GM23338 (cell line): ENCODE results near the gene DGCR6L. TPM values are rescaled to one million over a fixed set of nuclear protein-coding genes. Genes with fewer than 3 reads are reported as not detected.

Experiments used
- ATAC-seq: fragments of 200-7000 bp; cut with Tn5 transposase; 3 replicates; pipeline ENCODE4 v1.9.1; 2020
- DNase-seq: peaks from one replicate; pipeline ENCODE4 v3.0.0-alpha.2; 2015; ENCODE audit warnings: low spot score
- H2AFZ ChIP-seq: fragments of 200-600 bp; sonication (generic); 2 replicates; pipeline ENCODE4 v1.8.0; 2016; ENCODE audit warnings: antibody characterized with exemption, mild to moderate bottlenecking, moderate library complexity
- H3F3A ChIP-seq: fragments of 200-600 bp; sonication (generic); replicated peaks from 2 replicates; pipeline ENCODE4 v1.8.0; 2017; ENCODE audit warnings: antibody characterized with exemption, mixed run types, low read depth
- H3K27ac ChIP-seq: fragments of 200-600 bp; sonication (generic); 2 replicates; pipeline ENCODE4 v1.6.1; 2016; ENCODE audit warnings: low read depth
- H3K27me3 ChIP-seq: fragments of 200-600 bp; sonication (generic); 2 replicates; pipeline ENCODE4 v1.8.0; 2016; ENCODE audit warnings: mild to moderate bottlenecking, mixed run types, moderate library complexity; ENCODE audit not compliant: insufficient read depth
- H3K36me3 ChIP-seq: fragments of 200-600 bp; sonication (generic); 2 replicates; pipeline ENCODE4 v1.8.0; 2016; ENCODE audit warnings: mild to moderate bottlenecking; ENCODE audit not compliant: insufficient read depth
- H3K4me1 ChIP-seq: fragments of 200-600 bp; sonication (generic); 2 replicates; pipeline ENCODE4 v1.8.0; 2016; ENCODE audit warnings: mild to moderate bottlenecking, moderate library complexity; ENCODE audit not compliant: insufficient read depth
- H3K4me2 ChIP-seq: fragments of 200-600 bp; sonication (generic); 2 replicates; pipeline ENCODE4 v1.7.1; 2017; ENCODE audit warnings: mixed run types
- H3K4me3 ChIP-seq: fragments of 200-600 bp; sonication (generic); 2 replicates; pipeline ENCODE4 v1.6.1; 2016; ENCODE audit warnings: mixed run types
- H3K79me2 ChIP-seq: fragments of 200-600 bp; sonication (generic); replicated peaks from 2 replicates; pipeline ENCODE4 v1.8.0; 2017; ENCODE audit warnings: mild to moderate bottlenecking; ENCODE audit not compliant: insufficient read depth
- H3K9me2 ChIP-seq: fragments of 200-600 bp; sonication (generic); 2 replicates; pipeline ENCODE4 v1.8.0; 2017; ENCODE audit not compliant: insufficient read depth
- H4K20me1 ChIP-seq: fragments of 200-600 bp; sonication (generic); replicated peaks from 2 replicates; pipeline ENCODE4 v1.8.0; 2017; ENCODE audit warnings: mild to moderate bottlenecking; ENCODE audit not compliant: insufficient read depth
- H3K27ac Mint-ChIP-seq: 2 replicates; pipeline ENCODE4 v1.8.0; 2020; ENCODE audit warnings: inconsistent platforms, mild to moderate bottlenecking, moderate library complexity, mixed read lengths
- H3K27me3 Mint-ChIP-seq: 3 replicates; pipeline ENCODE4 v1.8.0; 2022; ENCODE audit warnings: low read depth, mild to moderate bottlenecking, moderate library complexity, mixed read lengths, inconsistent platforms; ENCODE audit not compliant: insufficient read depth, poor library complexity
- H3K36me3 Mint-ChIP-seq: 3 replicates; pipeline ENCODE4 v1.8.0; 2021; ENCODE audit warnings: low read depth, mild to moderate bottlenecking, inconsistent platforms, moderate library complexity, mixed read lengths
- H3K4me1 Mint-ChIP-seq: 3 replicates; pipeline ENCODE4 v1.8.0; 2020; ENCODE audit warnings: mild to moderate bottlenecking, inconsistent platforms, mixed read lengths
- H3K4me3 Mint-ChIP-seq: 3 replicates; pipeline ENCODE4 v1.8.0; 2021; ENCODE audit warnings: moderate library complexity, mild to moderate bottlenecking, inconsistent platforms, mixed read lengths
- H3K9me3 Mint-ChIP-seq: 3 replicates; pipeline ENCODE4 v1.8.0; 2020; ENCODE audit warnings: moderate library complexity, mild to moderate bottlenecking, inconsistent platforms, mixed read lengths
- CREB1 ChIP-seq: fragments of 250-450 bp; sonication (Bioruptor Pico); IDR thresholded peaks from 2 replicates; pipeline ENCODE4 v1.5.0; 2020; ENCODE audit warnings: low read depth, mild to moderate bottlenecking, moderate library complexity
- CTCF ChIP-seq, 2 experiments: fragments of 200-600 bp in 1 of 2; sonication (generic) in 1 of 2; conservative IDR thresholded peaks; 2 replicates each; pipeline versions ENCODE4 v1.5.1 to v1.6.1; 2016 to 2017; ENCODE audit warnings: antibody characterized with exemption in 2 of 2, low read depth in 2 of 2, mild to moderate bottlenecking in 2 of 2, moderate library complexity in 1 of 2
- ETS1 ChIP-seq: IDR thresholded peaks from 2 replicates; pipeline ENCODE4 v1.6.1; 2016; ENCODE audit warnings: antibody characterized with exemption
- EZH2 ChIP-seq: fragments of 200-600 bp; sonication (generic); IDR thresholded peaks from one replicate; pipeline ENCODE4 v1.8.0; 2017; ENCODE audit warnings: antibody characterized with exemption, mild to moderate bottlenecking, low read depth; ENCODE audit not compliant: unreplicated experiment
- EZH2phosphoT487 ChIP-seq: fragments of 200-600 bp; sonication (generic); IDR thresholded peaks from one replicate; pipeline ENCODE4 v1.8.1; 2018; ENCODE audit warnings: antibody characterized with exemption; ENCODE audit not compliant: unreplicated experiment
- JUNB ChIP-seq: IDR thresholded peaks from one replicate; pipeline ENCODE4 v1.6.1; 2016; ENCODE audit warnings: antibody characterized with exemption; ENCODE audit not compliant: unreplicated experiment
- NANOG ChIP-seq: IDR thresholded peaks from 2 replicates; pipeline ENCODE4 v1.6.1; 2016; ENCODE audit warnings: antibody characterized with exemption, borderline replicate concordance
- POLR2AphosphoS5 ChIP-seq: IDR thresholded peaks from 2 replicates; pipeline ENCODE4 v1.6.1; 2016; ENCODE audit warnings: antibody characterized with exemption, low read depth
- REST ChIP-seq: IDR thresholded peaks from one replicate; pipeline ENCODE4 v1.6.1; 2018; ENCODE audit warnings: antibody characterized with exemption; ENCODE audit not compliant: unreplicated experiment
- STAT1 ChIP-seq: IDR thresholded peaks from one replicate; pipeline ENCODE4 v1.6.1; 2016; ENCODE audit warnings: antibody characterized with exemption; ENCODE audit not compliant: unreplicated experiment
- ZNF114 ChIP-seq: fragments of 250-450 bp; sonication (Bioruptor Pico); IDR thresholded peaks from 2 replicates; pipeline ENCODE4 v1.5.0; 2020; ENCODE audit warnings: mild to moderate bottlenecking, moderate library complexity
- ZNF331 ChIP-seq: fragments of 250-450 bp; sonication (Bioruptor Pico); IDR thresholded peaks from 2 replicates; pipeline ENCODE4 v1.5.0; 2020; ENCODE audit warnings: low read depth, mild to moderate bottlenecking, moderate library complexity
- ZNF462 ChIP-seq: fragments of 250-450 bp; sonication (Bioruptor Pico); IDR thresholded peaks from 2 replicates; pipeline ENCODE4 v1.5.0; 2020; ENCODE audit warnings: mild to moderate bottlenecking, moderate library complexity
- polyA plus RNA-seq: library from polyadenylated mRNA; unstranded; fragments of >200 nt; fragmentation: Nextera tagmentation; extraction: Ambion mirVana; gene quantifications from 2 replicates; pipeline ENCODE4 v1.2.1, GENCODE V29; 2016
- total RNA-seq: library from RNA; depleted of rRNA; stranded (reverse); fragments of >200 nt; shearing (Covaris generic); gene quantifications from 2 replicates; pipeline ENCODE4 v1.2.3, GENCODE V29; 2014

Gene DGCR6L
- total and polyA plus RNA-seq, 2 experiments from 2014 or later = 66.3 to 85.9 TPM

- Histone ChIP-seq H4K20me1 (no peaks in the 10 kb centered on the region), H3K4me2 (no peak overlapping the region), H2AFZ (no peak overlapping the region), H3K27ac (no peak overlapping the region), H3K4me1 (no peaks in the 10 kb centered on the region; the same call in 1 of the 2 replicates), H3K36me3 (no peaks in the 10 kb centered on the region), H3K79me2 (no peaks in the 10 kb centered on the region), H3K27me3 (no peaks in the 10 kb centered on the region), H3K9me2 (no peaks in the 10 kb centered on the region), H3K4me3 (no peak overlapping the region), H3F3A (no peaks in the 10 kb centered on the region)
- no peaks in the 10 kb centered on the region for H3K36me3 Mint-ChIP-seq
- H3K9me3 Mint-ChIP-seq = no peaks in the 10 kb centered on the region
- no peak overlapping the region for H3K27ac Mint-ChIP-seq
- H3K27me3 Mint-ChIP-seq = peaks cover 7% of the 10 kb centered on the region
- no peak overlapping the region for H3K4me3 Mint-ChIP-seq
- ATAC-seq = no peak
- TF ChIP-seq CTCF (conservative IDR thresholded peaks at IDR 0.05; ENCODE audit: low read depth in 2 of 2) = no peak
- no peak for TF ChIP-seq JUNB
- no peak for TF ChIP-seq ZNF331
- no peak for TF ChIP-seq ZNF462 (CRISPR knock-in tag)
- TF ChIP-seq REST = no peak
- TF ChIP-seq STAT1 = no peak
- TF ChIP-seq EZH2phosphoT487 = no peak
- TF ChIP-seq NANOG = no peak
- TF ChIP-seq CREB1 (CRISPR knock-in tag) = no peak
- no peak for TF ChIP-seq EZH2
- no peak for TF ChIP-seq ZNF114 (CRISPR knock-in tag)
- no peak for TF ChIP-seq ETS1
- TF ChIP-seq POLR2AphosphoS5 = no peak
- DNase-seq = no peak
- peaks cover 17% of the 10 kb centered on the region for H3K4me1 Mint-ChIP-seq
Measured at GRCh38 chr22:20271114-20271994, 48.5 kb downstream of the DGCR6L start.
